ENCODE measurements around the gene LMLN.
"Not testable (repeated sequence)": the region's sequence is repeated elsewhere in the genome, so short reads cannot be mapped to it uniquely, and the experiment has no call there.

Gene LMLN, protein sequence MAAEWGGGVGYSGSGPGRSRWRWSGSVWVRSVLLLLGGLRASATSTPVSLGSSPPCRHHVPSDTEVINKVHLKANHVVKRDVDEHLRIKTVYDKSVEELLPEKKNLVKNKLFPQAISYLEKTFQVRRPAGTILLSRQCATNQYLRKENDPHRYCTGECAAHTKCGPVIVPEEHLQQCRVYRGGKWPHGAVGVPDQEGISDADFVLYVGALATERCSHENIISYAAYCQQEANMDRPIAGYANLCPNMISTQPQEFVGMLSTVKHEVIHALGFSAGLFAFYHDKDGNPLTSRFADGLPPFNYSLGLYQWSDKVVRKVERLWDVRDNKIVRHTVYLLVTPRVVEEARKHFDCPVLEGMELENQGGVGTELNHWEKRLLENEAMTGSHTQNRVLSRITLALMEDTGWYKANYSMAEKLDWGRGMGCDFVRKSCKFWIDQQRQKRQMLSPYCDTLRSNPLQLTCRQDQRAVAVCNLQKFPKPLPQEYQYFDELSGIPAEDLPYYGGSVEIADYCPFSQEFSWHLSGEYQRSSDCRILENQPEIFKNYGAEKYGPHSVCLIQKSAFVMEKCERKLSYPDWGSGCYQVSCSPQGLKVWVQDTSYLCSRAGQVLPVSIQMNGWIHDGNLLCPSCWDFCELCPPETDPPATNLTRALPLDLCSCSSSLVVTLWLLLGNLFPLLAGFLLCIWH

DNA sequence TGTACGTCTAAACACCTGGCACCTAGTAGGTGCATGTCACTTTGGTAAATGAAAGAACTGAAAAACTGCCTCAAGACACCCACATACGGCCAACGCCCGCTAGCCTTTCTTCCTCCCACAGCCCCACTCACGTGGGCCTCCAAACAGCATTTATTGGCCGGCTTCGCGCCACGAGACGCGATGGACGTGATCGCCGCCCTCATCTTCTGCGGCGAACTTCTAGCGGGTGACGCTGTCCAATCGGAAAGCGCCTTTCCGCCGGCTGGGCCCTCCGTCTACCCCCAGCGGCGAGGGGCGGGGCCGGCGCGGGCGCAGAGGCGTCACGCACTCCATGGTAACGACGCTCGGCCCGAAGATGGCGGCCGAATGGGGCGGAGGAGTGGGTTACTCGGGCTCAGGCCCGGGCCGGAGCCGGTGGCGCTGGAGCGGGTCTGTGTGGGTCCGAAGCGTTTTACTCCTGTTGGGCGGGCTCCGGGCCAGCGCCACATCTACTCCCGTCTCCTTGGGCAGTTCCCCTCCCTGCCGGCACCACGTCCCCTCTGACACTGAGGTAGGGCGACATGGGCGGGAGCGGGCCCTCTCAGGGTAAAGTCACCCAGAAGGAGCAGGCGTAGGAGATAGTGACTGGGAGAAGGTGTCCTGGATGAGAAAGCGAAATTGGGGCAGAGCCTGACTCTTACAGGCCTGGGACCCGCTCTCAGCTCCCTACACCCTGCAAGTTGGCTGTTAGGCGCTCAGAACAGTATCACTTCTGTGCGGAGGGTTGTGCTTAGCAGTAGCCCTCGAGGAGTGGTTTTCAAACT is at the start of gene LMLN:
LMLN (plus strand) TSS at position 327 of the 803 bp plus-strand sequence; CDS start at position 356, 29 bp downstream.
- DNase-seq: peak; percentile 64

DNA sequence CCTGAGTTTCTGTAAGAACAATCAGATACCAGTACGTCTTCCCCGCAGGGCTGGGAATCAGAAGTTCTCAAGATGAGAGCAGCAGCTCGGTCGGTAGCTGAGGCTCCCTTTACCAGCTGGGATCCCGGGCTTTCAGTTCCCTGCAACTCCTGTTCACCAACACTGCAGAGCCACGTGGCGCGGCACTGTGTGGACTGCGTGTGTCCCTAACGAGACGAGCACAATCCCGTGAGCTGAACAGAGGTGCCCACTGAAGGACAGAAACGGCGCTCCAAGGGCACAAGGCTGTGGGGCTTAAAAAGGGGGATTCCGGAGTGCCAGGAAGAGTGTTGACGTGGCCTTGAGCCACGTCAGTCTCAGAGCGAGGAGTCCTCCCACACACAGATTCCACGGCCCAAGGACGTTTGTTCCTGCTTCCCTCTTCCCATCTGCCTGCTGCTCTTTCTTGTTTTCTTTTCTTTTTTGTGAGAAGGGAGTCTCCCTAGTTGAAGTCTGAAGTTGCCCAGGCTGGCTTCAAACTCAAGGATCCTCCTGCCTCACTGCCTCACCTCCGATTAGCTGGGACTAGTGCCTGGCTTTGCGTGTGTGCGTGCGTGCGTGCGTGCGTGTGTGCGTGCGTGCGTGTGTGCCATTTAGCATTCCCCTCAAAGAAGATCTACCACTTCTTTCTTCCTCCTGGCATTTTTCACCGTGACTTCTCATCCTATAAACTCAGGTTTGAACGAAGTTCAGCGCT is 47.1 kb upstream of the LMLN start:
- DNase-seq: no peak

DNA sequence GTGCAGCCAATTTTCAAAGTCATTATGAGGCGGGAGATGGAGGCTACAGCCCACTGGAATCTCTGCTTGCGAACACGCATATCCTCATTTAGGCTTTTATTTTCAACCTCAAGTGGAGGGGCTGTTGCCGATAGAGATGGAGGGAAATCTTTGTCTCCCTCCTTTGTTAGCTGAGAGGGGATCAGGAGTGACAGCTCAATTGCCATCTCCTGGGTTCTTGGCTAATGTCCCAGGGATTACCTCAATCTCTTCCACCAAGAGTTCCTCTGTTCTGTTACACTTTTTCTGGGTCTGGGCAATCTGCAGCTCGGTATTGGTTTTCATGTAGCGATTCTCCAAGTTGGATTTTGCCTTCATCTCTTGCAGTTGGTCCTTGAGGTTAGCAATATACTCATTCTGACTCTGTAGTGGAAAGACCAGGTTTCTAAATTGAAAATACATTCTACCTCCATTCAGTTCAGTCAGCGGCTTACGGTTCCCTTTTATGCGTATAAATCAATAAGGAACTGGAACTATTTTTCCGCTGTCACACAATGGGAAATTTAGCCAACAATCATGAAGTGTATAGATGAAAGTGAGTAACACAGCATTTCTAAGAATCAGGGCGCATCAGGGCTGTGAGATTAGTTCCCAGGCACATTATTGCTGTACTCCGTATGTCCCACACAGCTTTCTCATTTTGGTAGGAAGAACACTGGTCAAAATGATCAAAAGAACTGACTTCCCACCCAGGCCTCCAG is 46.2 kb upstream of the LMLN start:
- no peak for DNase-seq

DNA sequence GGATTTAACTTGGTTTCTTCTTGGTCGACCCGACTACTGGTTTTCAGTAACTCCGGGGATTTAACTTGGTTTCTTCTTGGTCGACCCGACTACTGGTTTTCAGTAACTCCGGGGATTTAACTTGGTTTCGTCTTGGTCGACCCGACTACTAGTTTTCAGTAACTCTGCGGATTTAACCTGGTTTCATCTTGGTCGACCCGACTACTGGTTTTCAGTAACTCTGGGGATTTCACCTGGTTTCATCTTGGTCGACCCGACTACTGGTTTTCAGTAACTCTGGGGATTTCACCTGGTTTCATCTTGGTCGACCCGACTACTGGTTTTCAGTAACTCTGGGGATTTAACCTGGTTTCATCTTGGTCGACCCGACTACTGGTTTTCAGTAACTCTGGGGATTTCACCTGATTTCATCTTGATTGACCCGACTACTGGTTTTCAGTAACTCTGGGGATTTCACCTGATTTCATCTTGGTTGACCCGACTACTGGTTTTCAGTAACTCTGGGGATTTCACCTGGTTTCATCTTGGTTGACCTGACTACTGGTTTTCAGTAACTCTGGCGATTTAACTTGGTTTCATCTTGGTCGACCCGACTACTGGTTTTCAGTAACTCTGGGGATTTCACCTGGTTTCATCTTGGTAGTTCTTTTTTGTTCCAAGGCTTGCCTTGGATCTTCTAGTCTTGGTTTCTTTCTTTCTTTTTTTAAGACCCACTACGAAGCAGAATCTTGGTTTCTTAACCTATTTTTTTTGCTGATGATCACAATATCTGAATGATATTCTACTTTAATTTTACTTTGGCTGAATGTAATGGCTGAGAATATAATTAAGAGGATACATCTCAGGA is 38.4 kb upstream of the LMLN start:
- DNase-seq: not testable (repeated sequence)

DNA sequence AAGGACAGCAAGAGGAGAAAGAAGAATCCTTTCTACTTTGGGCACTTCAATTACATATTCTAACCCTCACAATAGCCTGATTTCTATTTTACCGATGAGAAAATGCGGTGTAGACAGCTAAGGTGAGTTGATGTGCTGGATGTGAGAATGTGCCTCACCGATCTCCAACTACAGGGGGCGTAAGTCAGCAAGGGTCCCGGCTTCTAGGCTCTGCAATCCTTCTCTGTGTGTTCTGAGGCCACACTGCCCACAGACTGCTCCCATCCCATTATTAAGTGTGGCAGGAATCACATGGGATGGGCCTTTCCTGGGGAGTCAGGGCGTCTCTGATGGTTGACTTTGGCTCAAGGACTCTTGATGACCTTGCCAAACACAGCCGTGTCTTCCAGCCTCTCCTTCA is 33.6 kb upstream of the LMLN start:
- DNase-seq: no peak

DNA sequence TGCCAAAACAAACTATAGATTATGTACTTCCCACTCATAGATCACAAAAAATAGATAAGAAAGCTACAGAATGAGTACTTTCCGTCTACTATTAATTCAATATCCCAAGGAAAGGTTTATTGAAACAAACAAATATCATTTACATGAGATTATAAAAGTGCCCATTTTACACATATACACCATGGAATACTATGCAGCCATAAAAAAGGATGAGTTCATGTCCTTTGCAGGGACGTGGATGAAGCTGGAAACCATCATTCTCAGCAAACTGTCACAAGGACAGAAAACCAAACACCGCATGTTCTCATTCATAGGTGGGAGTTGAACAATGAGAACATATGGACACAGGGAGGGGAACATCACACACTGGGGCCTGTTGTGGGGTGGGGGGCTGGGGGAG is 32.4 kb upstream of the LMLN start:
- DNase-seq: not testable (repeated sequence)

DNA sequence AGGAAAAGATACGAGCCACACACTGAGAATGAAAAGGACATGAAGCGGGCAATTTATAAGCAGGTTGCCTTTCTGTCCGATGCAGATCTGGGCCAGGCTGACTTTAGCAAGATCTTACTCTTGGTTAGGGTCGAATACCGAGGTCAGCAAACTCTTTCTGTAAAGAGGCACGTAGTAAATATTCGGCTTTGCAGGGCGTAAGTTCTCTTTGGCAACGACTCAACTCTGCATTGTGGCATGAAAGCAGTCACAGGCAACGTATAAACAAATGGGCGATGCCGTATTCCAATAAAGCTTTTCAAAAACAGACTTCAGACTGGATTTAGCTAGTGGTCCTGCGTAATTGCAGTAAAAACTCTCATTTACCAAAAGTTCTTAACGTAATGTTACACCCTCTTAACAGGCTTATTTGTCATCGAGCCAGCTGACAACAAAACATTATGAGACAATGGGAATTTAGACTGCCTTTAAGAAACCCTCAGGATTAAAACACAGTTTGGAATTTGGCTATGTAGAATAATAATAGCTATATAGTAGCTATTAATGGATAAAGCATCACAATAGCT is 23.1 kb upstream of the LMLN start:
- DNase-seq: no peak

DNA sequence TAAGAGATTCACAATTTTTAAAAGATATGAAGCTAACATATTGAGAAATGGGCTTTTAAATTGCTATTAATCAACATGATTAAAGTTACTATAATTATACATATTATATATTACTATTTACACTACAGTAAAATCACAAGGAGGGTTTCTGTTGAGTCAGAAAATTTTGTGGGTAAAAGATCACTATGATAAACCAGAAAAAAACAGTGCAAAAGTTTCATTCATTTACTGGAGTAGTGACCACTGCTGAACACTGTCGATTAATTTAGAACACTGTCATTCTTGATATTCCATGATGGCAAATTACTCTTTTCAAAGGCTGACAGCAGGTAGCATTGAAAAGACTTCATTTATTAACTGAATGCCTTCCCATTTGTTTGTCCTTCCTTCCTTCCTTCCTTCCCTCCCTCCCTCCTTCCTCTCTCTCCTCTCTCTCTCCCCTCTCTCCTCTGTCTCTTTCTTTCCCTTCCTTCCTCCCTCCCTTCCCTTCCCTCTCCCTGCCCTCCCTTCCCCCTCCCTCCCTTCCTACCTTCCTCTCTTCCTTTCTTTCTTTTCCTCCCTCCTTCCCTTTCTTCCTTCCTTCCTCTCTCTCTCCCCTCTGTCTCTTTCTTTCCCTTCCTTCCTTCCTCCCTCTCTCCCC is 19.2 kb upstream of the LMLN start:
- no peak for DNase-seq

DNA sequence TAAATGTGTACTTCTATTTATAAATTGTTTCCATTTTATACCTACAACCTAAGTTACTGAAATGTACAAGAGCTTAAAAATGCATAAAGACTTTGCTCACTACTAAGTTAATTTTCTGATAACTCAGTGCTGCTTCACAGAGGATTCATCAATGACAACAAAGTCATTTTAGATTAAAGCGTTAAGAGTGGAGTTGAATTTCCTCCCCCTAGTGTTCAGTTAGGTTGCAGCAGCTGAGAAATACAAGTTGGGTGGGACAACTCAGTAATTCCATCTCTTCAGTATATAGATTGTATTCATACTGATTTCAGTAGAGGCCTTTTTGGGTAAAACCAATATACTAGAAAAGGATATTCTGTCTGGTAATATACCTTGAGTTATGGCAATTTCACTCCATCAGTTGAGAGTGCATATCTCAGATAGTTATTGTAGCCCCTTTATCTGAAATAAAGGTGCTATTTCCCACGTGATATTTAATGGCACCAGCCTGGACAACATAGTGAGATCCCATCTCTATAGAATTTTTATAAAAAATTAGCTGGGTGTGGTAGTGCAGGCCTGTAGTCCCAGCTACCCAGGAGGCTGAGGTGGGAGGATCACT is 17.0 kb upstream of the LMLN start:
- DNase-seq: no peak

DNA sequence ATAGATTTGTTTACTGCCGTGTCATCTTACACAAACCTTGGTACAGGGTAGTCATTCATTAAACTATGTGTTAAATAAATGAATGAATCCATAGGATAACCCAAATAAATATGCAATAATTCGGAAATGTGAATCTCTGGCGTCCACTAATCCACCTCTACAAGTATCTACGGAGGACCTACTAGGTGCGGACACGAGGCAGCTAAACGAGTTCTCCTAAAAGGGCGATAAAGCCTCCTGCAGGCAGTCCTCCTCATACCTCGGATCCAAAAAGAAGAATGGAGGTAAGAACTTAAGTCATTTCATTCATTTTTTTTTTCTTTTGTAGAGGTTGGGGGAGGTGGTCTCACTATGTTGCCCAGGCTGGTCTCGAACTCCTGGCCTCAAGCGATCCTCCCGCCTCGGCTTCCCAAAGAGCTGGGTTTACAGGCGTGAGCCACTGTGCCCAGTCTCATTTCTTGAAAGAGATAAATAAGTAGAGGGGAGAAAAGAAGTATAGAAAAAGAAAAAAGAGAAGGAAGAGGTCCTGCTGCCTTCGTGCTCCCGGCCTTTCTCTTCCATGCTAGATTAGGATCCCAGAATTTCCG is 10.7 kb upstream of the LMLN start:
- no peak for DNase-seq

DNA sequence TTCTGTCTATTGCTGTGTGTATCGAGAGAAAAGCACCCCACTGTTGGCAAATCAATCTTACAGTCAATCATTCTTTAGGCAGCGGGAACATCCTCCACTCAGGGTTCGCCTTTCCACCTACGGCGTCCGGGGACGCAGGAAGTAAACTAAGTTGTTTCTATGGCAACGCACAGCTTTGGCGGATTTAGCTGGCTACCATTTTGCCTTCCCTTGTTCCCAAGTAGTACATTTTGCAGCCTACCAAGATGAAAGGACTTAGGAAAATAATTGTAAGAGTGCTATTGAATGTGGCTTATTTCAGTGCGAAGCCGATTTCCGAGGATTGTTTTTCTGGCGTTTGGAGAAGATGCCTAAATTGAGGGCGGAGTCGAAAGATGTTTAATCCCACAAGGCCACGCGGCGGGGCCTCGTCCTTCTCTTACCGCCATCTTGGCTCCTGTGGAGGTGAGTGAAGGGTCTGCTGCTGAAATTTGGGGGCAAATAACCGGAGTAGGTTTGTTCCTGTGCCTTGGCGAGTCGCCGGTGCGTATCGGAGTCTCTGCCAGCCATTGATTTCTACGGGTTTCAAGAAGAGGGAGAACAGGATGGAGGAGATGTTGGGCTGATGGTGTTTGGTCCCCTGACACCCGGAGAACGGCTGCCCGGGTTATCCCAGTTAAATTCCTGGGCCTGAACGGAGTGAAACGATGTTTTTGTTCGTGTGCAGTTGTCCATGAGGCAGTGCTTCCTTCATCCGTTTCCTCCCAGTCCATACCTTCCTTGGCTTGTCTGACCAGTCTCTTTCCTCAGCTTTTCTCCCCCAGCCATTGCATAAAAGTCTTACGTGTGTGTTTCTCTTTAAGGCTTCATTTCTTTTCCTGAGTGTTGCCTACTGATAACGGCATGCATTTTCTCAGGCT is 10.0 kb upstream of the LMLN start, which contains the start of gene RPL35A:
RPL35A (plus strand) TSS at position 413 of the 899 bp plus-strand sequence. CDS start 778 bp downstream, outside the sequence.
- no peak for DNase-seq

DNA sequence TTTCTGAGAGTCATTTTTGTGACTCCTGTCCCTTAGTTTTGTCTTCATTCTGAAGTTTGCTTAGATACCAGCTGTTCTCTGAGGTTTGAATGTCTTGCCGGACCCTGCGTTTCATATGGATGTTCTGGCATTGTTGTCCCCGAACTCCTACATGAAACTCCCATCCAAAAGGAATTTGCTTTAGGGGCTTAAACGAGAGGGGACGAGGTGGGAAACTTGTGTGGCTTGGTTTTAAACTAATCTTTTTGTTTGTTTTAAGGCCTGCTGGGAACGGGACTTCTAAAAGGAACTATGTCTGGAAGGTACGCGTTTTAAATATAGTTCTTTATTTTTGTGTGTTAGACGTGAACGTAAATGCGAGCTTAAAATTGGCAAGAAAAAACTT is 9.3 kb upstream of the LMLN start:
- no peak for DNase-seq

DNA sequence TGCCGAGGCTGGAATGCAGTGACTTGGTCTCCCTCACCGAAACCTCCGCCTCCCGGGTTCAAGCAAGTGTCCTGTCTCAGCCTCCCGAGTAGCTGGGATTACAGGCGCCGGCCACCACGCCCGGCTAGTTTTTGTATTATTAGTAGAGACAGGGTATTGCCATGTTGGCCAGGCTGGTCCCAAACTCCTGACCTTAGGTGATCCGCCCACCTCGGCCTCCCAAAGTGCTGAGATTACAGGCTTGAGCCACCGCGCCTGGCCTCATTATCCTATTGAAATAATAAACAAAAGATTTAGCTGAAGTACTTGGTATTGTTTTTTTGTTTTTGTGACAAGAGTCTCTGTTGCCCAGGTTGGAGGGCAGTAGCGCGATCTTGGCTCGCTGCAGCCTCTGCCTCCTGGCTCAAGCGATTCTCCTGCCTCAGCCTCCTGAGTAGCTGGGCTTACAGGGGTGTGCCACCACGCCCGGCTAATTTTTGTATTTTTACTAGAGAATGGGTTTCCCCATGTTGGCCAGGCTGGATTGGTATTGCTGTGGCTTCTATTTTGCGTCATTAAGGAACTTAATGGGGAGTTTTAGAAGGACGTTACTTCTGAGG is 8.5 kb upstream of the LMLN start:
- DNase-seq: no peak

DNA sequence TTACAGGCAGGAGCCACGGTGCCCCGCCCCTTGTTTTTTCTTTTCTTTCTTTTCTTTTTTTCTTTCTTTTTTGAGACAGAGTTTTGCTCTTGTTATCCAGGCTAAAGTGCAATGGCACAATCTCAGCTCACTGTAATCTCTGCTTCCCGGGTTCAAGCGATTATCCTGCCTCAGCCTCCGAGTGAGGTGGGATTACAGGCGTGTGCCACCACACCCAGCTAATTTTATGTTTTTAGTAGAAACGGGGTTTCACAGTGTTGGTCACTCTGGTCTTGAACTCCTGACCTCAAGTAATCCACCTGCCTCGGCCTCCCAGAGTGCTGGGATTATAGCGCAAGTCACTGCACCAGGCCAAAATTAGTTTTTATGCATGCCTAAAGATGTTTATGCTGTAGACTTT is 7.6 kb upstream of the LMLN start:
- DNase-seq: no peak

DNA sequence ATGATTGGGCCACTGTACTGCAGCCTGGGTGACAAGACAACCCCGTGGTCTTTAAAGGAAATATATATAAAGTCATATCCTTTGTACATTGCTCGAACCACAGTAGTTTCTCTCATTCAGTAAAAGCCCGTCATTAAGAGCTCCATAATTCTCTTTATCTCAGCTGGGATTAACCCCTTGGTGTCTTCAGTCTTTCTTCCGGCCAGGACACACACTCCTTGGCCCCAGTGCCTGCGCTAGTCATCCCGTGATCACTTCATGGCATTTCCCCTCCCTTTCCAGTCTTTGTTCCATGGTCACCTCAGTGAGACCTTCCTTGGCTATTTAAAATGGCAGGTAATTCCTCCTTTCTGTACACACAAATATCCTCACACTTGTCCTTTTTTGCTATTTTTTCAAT is 6.7 kb upstream of the LMLN start:
- no peak for DNase-seq

DNA sequence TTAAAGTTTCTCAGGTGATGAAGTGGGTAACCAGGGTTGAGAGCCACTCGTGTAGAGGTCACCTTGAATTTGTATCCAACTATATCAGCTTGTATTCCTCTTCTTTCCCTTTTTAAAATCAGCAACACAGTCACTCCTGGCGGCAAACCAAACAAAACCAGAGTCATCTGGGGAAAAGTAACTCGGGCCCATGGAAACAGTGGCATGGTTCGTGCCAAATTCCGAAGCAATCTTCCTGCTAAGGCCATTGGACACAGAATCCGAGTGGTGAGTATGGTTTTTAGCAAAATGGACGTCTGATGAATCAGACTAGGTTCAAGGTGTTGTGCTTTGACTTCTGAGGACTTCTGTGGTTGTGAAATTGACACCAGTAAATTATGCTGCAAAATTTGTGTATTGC is 6.1 kb upstream of the LMLN start:
- DNase-seq: no peak

DNA sequence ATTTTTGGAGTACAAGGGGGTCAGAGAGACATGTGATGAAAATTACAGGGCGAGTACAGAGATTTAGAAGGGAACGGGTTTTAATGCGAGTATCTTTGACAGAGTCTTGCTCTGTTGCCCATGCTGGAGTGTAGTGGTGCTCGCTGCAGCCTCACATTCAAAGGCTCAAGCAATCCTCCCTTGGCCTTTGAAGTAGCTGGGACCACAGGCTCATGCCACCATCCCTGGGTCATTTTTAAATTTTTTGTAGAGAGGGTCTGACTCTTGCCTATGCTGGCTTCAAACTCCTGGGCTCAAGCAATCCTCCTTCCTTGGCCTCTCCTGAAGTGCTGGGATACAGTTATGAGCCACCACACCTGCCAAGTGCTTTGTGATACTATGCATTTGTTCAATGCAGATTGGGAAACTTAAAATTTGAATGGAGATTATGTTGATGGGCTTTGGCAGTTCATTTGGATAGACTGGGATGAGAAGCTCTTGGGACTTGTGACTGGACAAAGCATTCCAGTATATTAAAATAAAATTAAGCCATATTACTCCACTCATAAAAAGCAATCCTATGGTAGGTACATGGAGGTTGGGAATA is 4.0 kb upstream of the LMLN start:
- no peak for DNase-seq

DNA sequence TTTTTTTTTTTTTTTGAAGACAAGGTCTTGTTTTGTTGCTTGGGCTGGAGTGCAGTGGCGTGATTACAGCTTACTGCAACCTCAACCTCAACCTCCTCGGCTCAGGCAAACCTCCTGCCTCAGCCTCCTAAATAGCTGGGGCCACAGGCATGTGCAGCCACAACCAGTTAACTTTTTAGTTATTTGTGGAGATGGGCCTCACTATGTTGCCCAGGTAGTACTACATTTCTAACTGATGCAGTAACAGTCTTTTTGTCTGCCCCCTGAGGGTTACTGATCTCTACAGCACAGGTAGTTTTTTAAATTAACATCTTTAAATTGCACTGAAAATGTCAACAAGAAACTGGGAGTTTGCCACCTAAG is 3.4 kb upstream of the LMLN start:
- no peak for DNase-seq

Data from cortex of kidney (tissue), 1 donor.